Measurements from ENCODE around the gene PPARGC1A.

The PPARGC1A gene

GRCh38 chr4:23774909-23775308 lies 114.9 kb downstream of the PPARGC1A start:
- no peak for DNase-seq (ENCODE audit: low read depth in 2 of 2)

DNA sequence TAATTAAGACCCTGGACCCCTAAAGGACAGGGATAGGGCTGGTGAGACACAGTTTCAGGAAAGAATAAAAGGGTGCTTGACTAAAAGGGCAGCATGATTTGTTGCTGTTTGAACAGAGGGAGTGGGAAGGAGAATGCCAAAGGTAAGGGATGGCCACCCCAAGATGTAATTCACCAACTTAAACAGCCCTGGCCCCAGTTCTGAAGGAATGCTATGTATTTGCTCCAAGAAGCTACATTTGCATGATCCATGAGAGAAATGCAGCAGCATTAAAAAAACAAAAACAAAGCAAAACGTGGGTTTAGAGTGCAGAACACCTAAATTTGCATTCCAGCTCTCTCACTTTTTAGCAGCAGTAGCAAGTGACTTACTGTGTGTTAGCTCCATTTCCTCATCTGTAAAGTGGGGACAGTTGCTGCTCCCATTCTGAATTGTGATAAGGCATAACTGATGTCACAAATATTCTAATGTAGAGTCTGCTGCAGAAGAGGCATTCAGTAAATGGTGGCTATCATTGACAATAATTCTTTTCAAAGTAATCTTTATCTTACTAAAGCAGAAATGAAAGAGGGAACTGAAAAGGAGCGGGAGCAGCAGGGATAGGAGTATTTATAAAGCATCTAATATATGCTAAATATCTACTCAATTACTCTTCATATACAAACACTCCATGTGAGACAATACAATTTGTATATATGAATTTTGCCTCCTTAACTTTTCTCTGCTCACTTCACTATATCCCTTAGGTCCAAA lies 115.8 kb downstream of the PPARGC1A start:
- DNase-seq (ENCODE audit: low read depth in 2 of 2) = no peak

- no peak for DNase-seq (ENCODE audit: low read depth in 2 of 2)
These were observed 119.8 kb downstream of the PPARGC1A start for GRCh38 chr4:23770011-23770410.

GRCh38 chr4:23769406-23769805 lies 120.4 kb downstream of the PPARGC1A start:
- DNase-seq (ENCODE audit: low read depth in 2 of 2) = no peak

GRCh38 chr4:23768541-23768940 lies 121.3 kb downstream of the PPARGC1A start:
- DNase-seq (ENCODE audit: low read depth in 2 of 2) = no peak

GRCh38 chr4:23766344-23766743 lies 123.5 kb downstream of the PPARGC1A start:
- DNase-seq (ENCODE audit: low read depth in 2 of 2) = no peak

- DNase-seq (ENCODE audit: low read depth in 2 of 2) = no peak
These were observed 126.3 kb downstream of the PPARGC1A start for GRCh38 chr4:23763559-23763958.

DNA sequence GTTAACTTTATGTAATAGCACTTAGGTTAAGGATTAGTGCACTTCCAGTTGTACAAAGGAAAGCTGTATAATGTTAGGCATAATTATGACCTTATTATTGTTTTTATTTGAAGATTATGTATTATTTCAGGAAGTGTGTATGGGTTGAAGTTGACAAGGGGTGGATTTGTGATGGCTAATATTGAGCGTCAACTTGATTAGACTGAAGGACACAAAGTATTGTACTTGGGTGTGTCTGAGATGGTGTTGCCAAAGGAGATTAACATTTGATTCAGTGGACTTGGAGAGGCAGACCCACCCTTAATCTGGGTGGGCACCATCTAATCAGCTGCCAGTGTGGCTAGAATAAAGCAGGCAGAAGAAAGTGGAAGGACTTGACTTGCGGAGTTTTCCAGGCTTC lies 127.3 kb downstream of the PPARGC1A start:
- DNase-seq (ENCODE audit: low read depth in 2 of 2) = no peak

DNA sequence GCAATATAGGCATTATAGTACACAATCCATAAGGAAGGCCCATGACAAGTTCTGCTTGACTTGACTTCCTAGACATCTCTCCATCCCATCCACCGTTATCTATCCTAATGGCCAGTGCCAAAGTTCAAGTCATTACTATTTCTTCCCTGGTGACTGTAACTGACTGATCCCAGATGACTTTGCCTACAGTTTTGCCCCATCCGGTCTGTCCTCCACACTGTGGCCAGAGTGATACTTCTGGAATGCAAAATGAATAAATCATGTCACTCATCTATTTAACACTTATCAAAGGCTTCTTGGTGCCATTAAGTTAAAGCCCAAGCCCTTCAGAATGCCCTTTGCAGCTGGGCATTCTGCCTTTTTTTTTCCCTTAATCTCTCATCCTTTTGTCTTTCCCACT lies 130.8 kb downstream of the PPARGC1A start:
- no peak for DNase-seq (ENCODE audit: low read depth in 2 of 2)

DNA sequence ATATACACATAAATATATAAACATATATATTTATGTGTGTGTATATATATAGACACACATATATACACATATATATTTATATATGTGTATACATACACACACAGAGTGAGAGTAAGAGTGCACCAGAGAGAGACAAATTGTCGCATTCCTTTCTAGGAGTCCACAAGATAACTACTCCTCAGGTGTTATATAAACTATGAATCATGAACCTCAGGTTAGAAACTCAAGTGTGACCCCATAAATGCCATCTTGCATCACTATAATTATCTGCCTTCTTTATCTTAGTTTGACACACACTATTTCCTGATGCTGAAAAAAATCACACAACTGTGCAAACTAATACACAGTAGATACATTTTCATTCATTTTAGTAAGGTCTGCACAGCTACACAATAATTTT lies 135.2 kb downstream of the PPARGC1A start:
- no peak for DNase-seq (ENCODE audit: low read depth in 2 of 2)

DNA sequence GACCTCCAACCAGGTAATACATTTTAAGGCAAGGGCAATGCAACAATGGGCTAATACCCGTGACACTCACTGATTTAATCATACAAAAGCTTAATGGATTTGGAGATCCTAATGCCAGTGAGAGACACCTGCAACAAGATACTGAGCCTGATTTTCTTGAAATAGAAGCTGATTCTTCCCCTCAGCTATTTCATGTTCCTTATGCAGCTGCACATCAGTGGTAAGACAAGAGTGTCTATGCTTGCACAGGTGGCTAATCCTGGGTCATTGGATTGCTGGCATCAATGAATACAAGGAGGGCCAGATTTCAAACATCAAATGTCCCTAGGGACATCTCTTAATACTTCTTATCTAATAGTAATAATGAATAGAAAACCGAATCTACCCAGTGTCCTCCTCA lies 139.7 kb downstream of the PPARGC1A start:
- no peak for DNase-seq (ENCODE audit: low read depth in 2 of 2)

DNA sequence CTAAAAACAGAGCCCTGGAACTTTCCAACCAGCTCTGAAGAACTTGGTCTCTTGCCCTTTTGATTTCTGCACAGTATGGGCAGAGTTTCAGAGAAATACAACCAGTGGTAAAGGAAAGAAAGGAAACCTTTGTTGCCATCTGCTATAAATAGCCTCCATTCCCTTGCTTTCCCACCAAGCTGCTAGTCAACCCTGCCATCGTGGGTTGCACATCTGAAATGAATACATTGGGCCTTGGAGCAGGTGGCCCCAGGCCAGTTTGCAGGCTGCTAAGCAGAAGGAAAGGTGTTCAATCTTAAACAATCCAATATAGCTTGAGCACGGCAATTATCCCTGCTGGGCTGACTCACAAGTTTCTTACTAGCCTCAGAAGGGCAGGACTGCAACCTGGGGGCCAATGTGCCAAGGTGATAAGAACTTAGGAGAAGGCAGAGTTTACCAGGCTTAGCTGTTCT lies 142.5 kb downstream of the PPARGC1A start:
- no peak for DNase-seq (ENCODE audit: low read depth in 2 of 2)

DNA sequence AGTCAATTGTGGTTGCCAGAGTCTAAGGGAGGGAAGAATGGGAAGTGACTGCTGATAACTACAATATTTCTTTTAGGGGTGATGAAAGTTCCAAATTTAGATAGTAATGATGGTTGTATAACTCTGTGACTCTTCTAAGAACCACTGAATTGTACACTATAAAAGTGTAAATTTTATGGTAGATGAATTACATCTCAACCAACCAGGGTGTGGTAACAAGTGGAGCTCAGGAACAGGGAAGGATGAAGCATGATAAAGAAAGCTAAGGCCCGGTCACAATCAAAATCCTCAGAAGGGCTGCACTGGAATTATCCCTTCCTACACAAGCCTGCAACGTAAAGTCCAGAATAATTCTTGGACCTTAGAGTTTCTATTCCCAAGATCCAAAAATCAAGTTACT lies 143.2 kb downstream of the PPARGC1A start:
- no peak for DNase-seq (ENCODE audit: low read depth in 2 of 2)

DNA sequence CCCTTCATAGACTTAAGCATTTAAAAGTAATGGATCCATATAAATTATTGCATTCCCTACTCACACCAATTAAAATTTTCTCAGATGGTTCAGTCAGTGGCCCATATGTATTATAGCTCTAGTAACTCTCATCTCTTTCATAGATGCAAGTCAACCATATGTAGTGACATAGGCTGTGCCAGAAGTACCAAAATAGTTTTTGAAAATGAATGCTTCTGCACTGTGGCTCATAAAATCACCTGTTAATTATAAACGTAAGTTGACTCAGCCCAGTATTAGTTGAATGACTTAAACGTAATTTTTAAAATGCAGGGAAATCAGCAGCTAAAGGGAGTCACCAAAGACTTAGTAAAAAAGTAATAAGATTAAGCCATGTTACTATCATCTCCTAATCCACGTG lies 143.8 kb downstream of the PPARGC1A start:
- no peak for DNase-seq (ENCODE audit: low read depth in 2 of 2)

GRCh38 chr4:23745377-23745776 lies 144.5 kb downstream of the PPARGC1A start:
- no peak for DNase-seq (ENCODE audit: low read depth in 2 of 2)
